Superior temporal gyrus (tissue), 1 donor: Measurements from ENCODE around the gene ADIG.

ENCODE experiments used
- DNase-seq: peaks from one replicate; pipeline ENCODE4 v3.0.0-alpha.2; 2016; ENCODE audit errors: extremely low spot score

Gene ADIG

GRCh38 chr20:38633577-38634093 is 52.6 kb downstream of the ADIG start:
- peak; percentile 60 for DNase-seq

DNA sequence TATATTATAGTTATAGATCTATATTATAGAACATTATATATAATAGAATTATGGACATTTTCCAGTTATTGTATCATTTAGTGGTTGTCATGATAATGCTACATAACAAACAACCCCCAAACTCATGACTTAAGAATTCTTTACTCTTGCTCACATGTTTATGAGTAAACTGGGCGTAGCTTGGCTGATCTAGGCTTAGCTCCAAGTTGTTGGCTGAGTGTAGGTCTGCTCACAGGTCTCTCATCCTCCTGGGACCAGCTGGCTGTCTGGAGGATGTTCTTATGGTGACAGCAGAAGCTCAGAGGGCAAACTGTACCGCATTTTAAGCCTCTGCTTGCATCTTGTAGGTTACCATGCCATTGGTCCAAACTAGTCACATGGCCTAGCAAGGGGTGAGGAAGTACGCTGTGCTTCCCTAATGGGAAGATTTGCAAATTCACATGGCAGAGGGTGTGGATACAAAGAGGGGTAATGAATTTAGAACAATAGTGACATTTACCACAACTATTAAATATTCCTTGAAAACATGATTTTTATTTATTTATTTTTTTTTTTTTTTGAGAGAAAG is 54.8 kb downstream of the ADIG start:
- no peak for DNase-seq
